Left kidney (tissue), 1 donor: ENCODE data around the gene MYOF. TPM values are rescaled to one million over a fixed set of nuclear protein-coding genes. Genes with fewer than 3 reads are reported as not detected.

Source experiments
- polyA plus RNA-seq: library from polyadenylated mRNA; unstranded; fragments of 120-200 nt; gene quantifications from one replicate; pipeline ENCODE4 v1.2.1, GENCODE V29; 2013; ENCODE audit not compliant: insufficient read length

MYOF gene
- polyA plus RNA-seq, 1 donor = 29.2 TPM

Other genes starting within 250 kb of the MYOF start
- gene CEP55, start 14.3 kb upstream of the MYOF start, polyA plus RNA-seq = 21.6 TPM
- gene FFAR4, start 84.3 kb upstream of the MYOF start, polyA plus RNA-seq = not detected
- gene RBP4, start 118.9 kb upstream of the MYOF start, polyA plus RNA-seq = 1.00 TPM
- gene PDE6C, start 130.2 kb upstream of the MYOF start, polyA plus RNA-seq = 2.2 TPM
- gene FRA10AC1, start 220.3 kb upstream of the MYOF start, polyA plus RNA-seq = 58.4 TPM